Heart left ventricle (tissue), 16 donors: ENCODE measurements around the gene XRCC3. TPM values are rescaled to one million over a fixed set of nuclear protein-coding genes. Genes with fewer than 3 reads are reported as not detected.

ENCODE experiments used
- ATAC-seq, 4 donors: fragments of 200-7000 bp; cut with Tn5 transposase; one replicate each; pipeline ENCODE4 v1.9.1; 2020 to 2022; ENCODE audit warnings: moderate library complexity in 4 of 4, mild to moderate bottlenecking in 3 of 4, moderate number of reproducible peaks in 1 of 4
- DNase-seq, 5 donors: peaks; one replicate each; pipeline ENCODE4 v3.0.0-alpha.2; 2020
- H3K27ac ChIP-seq, 12 donors: fragments of 200-600 bp; sonication (generic) in 4 of 12; one replicate each; pipeline versions ENCODE4 v1.5.0 to v1.8.0; 2016 to 2022; ENCODE audit warnings: mild to moderate bottlenecking in 2 of 12
- H3K27me3 ChIP-seq, 9 donors: fragments of 200-600 bp; sonication (generic) in 2 of 9; one replicate each; pipeline versions ENCODE4 v1.5.1 to v1.8.0; 2016 to 2022; ENCODE audit warnings: mild to moderate bottlenecking in 3 of 9
- H3K36me3 ChIP-seq, 9 donors: fragments of 200-600 bp; sonication (generic) in 2 of 9; one replicate each; pipeline versions ENCODE4 v1.5.0 to v1.8.0; 2018 to 2022; ENCODE audit warnings: mild to moderate bottlenecking in 2 of 9
- H3K4me1 ChIP-seq, 12 donors: fragments of 200-600 bp; sonication (generic) in 4 of 12; one replicate each; pipeline versions ENCODE4 v1.5.0 to v1.8.0; 2016 to 2022; ENCODE audit warnings: mild to moderate bottlenecking in 3 of 12
- H3K4me3 ChIP-seq, 12 donors: fragments of 200-600 bp; sonication (generic) in 4 of 12; one replicate each; pipeline versions ENCODE4 v1.5.0 to v1.8.0; 2017 to 2022; ENCODE audit warnings: mild to moderate bottlenecking in 9 of 12, moderate library complexity in 4 of 12
- H3K9me3 ChIP-seq, 12 donors: fragments of 200-600 bp; sonication (generic) in 4 of 12; one replicate each; pipeline versions ENCODE4 v1.5.0 to v1.8.0; 2016 to 2022; ENCODE audit warnings: mild to moderate bottlenecking in 1 of 12
- CTCF ChIP-seq, 12 donors: fragments of 200-600 bp; sonication (generic) in 4 of 12; IDR thresholded peaks; one replicate each; pipeline versions ENCODE4 v1.5.0 to v1.8.0; 2018 to 2022; ENCODE audit warnings: antibody characterized with exemption in 12 of 12, mild to moderate bottlenecking in 5 of 12
- POLR2A ChIP-seq, 2 donors: fragments of 450-650 bp; IDR thresholded peaks; one replicate each; pipeline ENCODE4 v1.6.1; 2017; ENCODE audit warnings: antibody characterized with exemption in 2 of 2, mild to moderate bottlenecking in 2 of 2, moderate library complexity in 2 of 2
- WGBS, 4 donors: extraction: QIAGEN DNeasy Blood & Tissue Kit in 2 of 4; methylation state at CpG; one replicate each; pipeline versions ENCODE4 v1.1.5 to v1.1.7; 2013 to 2018; 5-methylcytosine and 5-hydroxymethylcytosine counted together
- intact Hi-C, 10 donors: fragments of 100-400 bp; cut with DNase I; formaldehyde crosslinking; loops; one replicate each; pipeline versions ENCODE4 v1.11.1 to v1.14.2; 2022
- polyA plus RNA-seq, 2 donors: library from polyadenylated mRNA; stranded (reverse); fragments of 200-250 nt; gene quantifications; one replicate each; pipeline ENCODE4 v1.2.3, GENCODE V29; 2013
- total RNA-seq, 9 donors: library from RNA; depleted of rRNA in 2 of 9; stranded (reverse); fragments of >200 nt in 2 of 9; fragmentation: NEBNext Ultra II Directional in 3 of 9; extraction: Animal tissue kit (Norgen Biotek cat#: 25700) in 3 of 9; gene quantifications; one replicate each; pipeline versions ENCODE4 v1.1.0 to v1.2.4, GENCODE V29; 2016 to 2023
- donor health status: ischemic (EF 13 %, LVEDD 7.1; RV severe dilation, severe dysfunction).
- donor health status: healthy with polysubstance abuse.
- donor health status: DM: no; HTN: yes; CAD: no.
- donor health status: DM: no; HTN: no; CAD: no.
- donor health status: ischemic (EF 25% LVEDD 6.9; RV normal size, moderate dysfunction).
- donor health status: ischemic (EF 25% LVEDD 5.7; RV mildly dilated, moderate dysfunction).
- donor health status: healthy.
- donor health status: DM: yes; HTN: yes; CAD: no.
- donor health status: ischemic (EF 35%, LVEDD 5.7; RV mildly dilated, moderate dysfunction).
- donor health status: nonischemic (EF 11% LVEDD 7.7; RV severe dilation, severe dysfunction).
- donor health status: DM: yes; HTN: yes; CAD: no.
- donor health status: PGD.
- donor health status: ischemic (EF 29% LVEDD 5.4; RV normal size, mild dysfunction).
- donor health status: nonischemic (EF 23%, LVEDD 6.1; RV moderate dilation, normal function).

The XRCC3 gene
- total and polyA plus RNA-seq, 11 donors, result 1.9 to 8.7 (median 3.0) TPM

DNA sequence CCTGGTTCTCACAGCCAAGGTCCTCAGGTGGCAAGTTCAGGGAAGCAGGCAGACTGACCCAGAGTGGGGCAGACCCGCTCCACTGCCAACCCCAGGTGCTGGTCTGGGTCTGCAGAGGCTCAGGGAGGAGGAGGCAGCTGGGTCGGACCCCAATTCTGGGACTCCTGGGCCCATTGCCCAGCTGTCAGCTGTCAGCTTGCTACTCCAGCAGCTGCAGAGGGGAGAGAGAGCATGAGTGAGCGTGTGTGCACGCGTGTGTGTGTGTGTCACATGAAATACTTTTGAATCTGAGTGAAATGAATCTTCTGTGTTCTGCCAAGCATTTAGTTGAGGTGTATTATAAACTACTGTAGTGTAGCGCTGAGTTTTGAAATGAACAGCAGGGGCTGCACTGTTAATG lies 30.8 kb downstream of the XRCC3 start:
- 73 to 88% (median 75%) methylated on average over 5 to 6 of the region's 6 CpGs for WGBS, 4 donors
- intact Hi-C loops, result loop anchor here in 3 of 10 donors (5.0 to 10.0 kb wide), 3 partner anchors 33 to 110 kb away; partner anchors contain the start of genes KLC1 (in 1 of the 3), XRCC3 (in 1 of the 3) and ZFYVE21 (in 1 of the 3)
- H3K4me1 ChIP-seq, result peaks cover 0 to 55% (median 19%) of the 10 kb centered on the region in 12 donors
- TF ChIP-seq POLR2A (IDR thresholded peaks at IDR 0.05) (no peak), CTCF (IDR thresholded peaks at IDR 0.05) (no peak)
- H3K36me3 ChIP-seq, result peaks cover 0 to 100% (median 94%) of the 10 kb centered on the region in 9 donors
- H3K9me3 ChIP-seq, result no peaks in the 10 kb centered on the region
- peak in 3 of 4 donors; percentile 33 to 40 (median 38) for ATAC-seq
- H3K4me3 ChIP-seq, result no peak overlapping the region
- peak in 1 of 5 donors; percentile 15 for DNase-seq
- H3K27ac ChIP-seq, result no peak overlapping the region
- H3K27me3 ChIP-seq, result no peaks in the 10 kb centered on the region

- peaks cover 0 to 100% (median 99%) of the 10 kb centered on the region in 9 donors for H3K36me3 ChIP-seq
- no peak overlapping the region for H3K4me3 ChIP-seq
- DNase-seq (no peak), ATAC-seq (no peak)
- no peak overlapping the region for H3K27ac ChIP-seq
- no peaks in the 10 kb centered on the region for H3K9me3 ChIP-seq
- 73 to 77% (median 75%) methylated on average over 15 of the region's 15 CpGs for WGBS, 4 donors
- intact Hi-C loops, result loop anchor here in 3 of 10 donors (5.0 to 10.0 kb wide), 3 partner anchors 34 to 108 kb away; partner anchors contain the start of genes KLC1 (in 1 of the 3), XRCC3 (in 1 of the 3) and ZFYVE21 (in 1 of the 3)
- no peaks in the 10 kb centered on the region for H3K27me3 ChIP-seq
- no peak for TF ChIP-seq CTCF (IDR thresholded peaks at IDR 0.05)
- TF ChIP-seq POLR2A (IDR thresholded peaks at IDR 0.05), result no peak
- peaks cover 0 to 44% (median 17%) of the 10 kb centered on the region in 12 donors for H3K4me1 ChIP-seq
Observed at GRCh38 chr14:103683139-103683538, 32.1 kb downstream of the XRCC3 start.

- no peak overlapping the region for H3K27ac ChIP-seq
Observed at GRCh38 chr14:103680491-103681231, 34.6 kb downstream of the XRCC3 start.

GRCh38 chr14:103679351-103679750 lies 35.9 kb downstream of the XRCC3 start:
- no peaks in the 10 kb centered on the region for H3K9me3 ChIP-seq
- TF ChIP-seq CTCF (IDR thresholded peaks at IDR 0.05), result peak in 11 of 12 donors; percentile 10 to 54 (median 33)
- no peak for TF ChIP-seq POLR2A (IDR thresholded peaks at IDR 0.05)
- H3K27ac ChIP-seq, result peak overlapping the region in 3 of 12 donors; percentile 2 to 28 (median 19)
- no peak overlapping the region for H3K4me3 ChIP-seq
- intact Hi-C loops, result loop anchor here in 1 of 10 donors (1.0 kb wide), 1 partner anchor 9 kb away; no protein-coding TSS in a partner anchor
- peak; percentile 41 to 80 (median 70) for ATAC-seq
- WGBS, 4 donors, result 47 to 52% (median 49%) methylated on average over 13 of the region's 13 CpGs
- no peaks in the 10 kb centered on the region for H3K27me3 ChIP-seq
- H3K36me3 ChIP-seq, result peaks cover 2 to 100% (median 99%) of the 10 kb centered on the region in 9 donors
- DNase-seq, result peak in 2 of 5 donors; percentile 36 to 57
- peaks cover 0 to 28% (median 14%) of the 10 kb centered on the region in 12 donors for H3K4me1 ChIP-seq

More at GRCh38 chr14:103680491-103681231, 34.6 kb downstream of the XRCC3 start:
- intact Hi-C loops, result loop anchor here in 3 of 10 donors (5.0 to 10.0 kb wide), 3 partner anchors 37 to 106 kb away; partner anchors contain the start of genes KLC1 (in 1 of the 3), XRCC3 (in 1 of the 3) and ZFYVE21 (in 1 of the 3)
- DNase-seq (no peak), ATAC-seq (no peak)
- Histone ChIP-seq H3K27me3 (no peaks in the 10 kb centered on the region), H3K4me1 (peaks cover 0 to 34% (median 19%) of the 10 kb centered on the region in 12 donors), H3K36me3 (peaks cover 2 to 100% (median 99%) of the 10 kb centered on the region in 9 donors), H3K4me3 (no peak overlapping the region), H3K9me3 (no peaks in the 10 kb centered on the region)
- no peak for TF ChIP-seq POLR2A (IDR thresholded peaks at IDR 0.05)
- 77 to 87% (median 85%) methylated on average over 17 of the region's 17 CpGs for WGBS, 4 donors
